Adrenal gland (tissue), 12 donors: Measurements from ENCODE around the gene TAC3. TPM values are rescaled to one million over a fixed set of nuclear protein-coding genes. Genes with fewer than 3 reads are reported as not detected.

Experiments
- DNase-seq, 7 donors: peaks; one replicate each; pipeline ENCODE4 v3.0.0-alpha.2; 2019 to 2020
- H3K27ac ChIP-seq, 5 donors: fragments of 200-600 bp; sonication (generic) in 4 of 5; 1 replicate in 3 of 5; 2 replicates in 2 of 5; pipeline versions ENCODE4 v1.5.1 to v1.8.0; 2016 to 2020; ENCODE audit warnings: mild to moderate bottlenecking in 1 of 5
- H3K27me3 ChIP-seq: fragments of 200-600 bp; 2 replicates; pipeline ENCODE4 v1.8.0; 2021
- H3K36me3 ChIP-seq, 2 donors: fragments of 200-600 bp; replicated peaks in 1 of 2; 1 replicate in 1 of 2; 2 replicates in 1 of 2; pipeline versions ENCODE4 v1.5.1 to v1.8.0; 2018 to 2022
- H3K4me1 ChIP-seq, 2 donors: fragments of 200-600 bp; replicated peaks in 1 of 2; 1 replicate in 1 of 2; 2 replicates in 1 of 2; pipeline versions ENCODE4 v1.5.1 to v1.8.0; 2018 to 2021
- H3K4me3 ChIP-seq, 4 donors: fragments of 200-600 bp; sonication (generic) in 3 of 4; one replicate each; pipeline ENCODE4 v1.5.1; 2016 to 2018
- H3K9me3 ChIP-seq, 3 donors: fragments of 200-600 bp; sonication (generic) in 1 of 3; replicated peaks in 1 of 3; 1 replicate in 2 of 3; 2 replicates in 1 of 3; pipeline versions ENCODE4 v1.5.1 to v1.8.0; 2016 to 2021
- CTCF ChIP-seq, 6 experiments: fragments of 450-650 bp in 4 of 6; fragments of 200-600 bp in 2 of 6; sonication (generic) in 1 of 6; IDR thresholded peaks; 1 replicate in 5 of 6; 2 replicates in 1 of 6; pipeline versions ENCODE4 v1.5.1 to v1.8.0; 2016 to 2021; ENCODE audit warnings: antibody characterized with exemption in 6 of 6, mild to moderate bottlenecking in 2 of 6, moderate library complexity in 1 of 6
- POLR2A ChIP-seq, 2 donors: fragments of 450-650 bp; IDR thresholded peaks; one replicate each; pipeline ENCODE4 v1.6.1; 2017; ENCODE audit warnings: antibody characterized with exemption in 2 of 2, mild to moderate bottlenecking in 2 of 2, moderate library complexity in 1 of 2
- WGBS, 4 donors: extraction: QIAGEN DNeasy Blood & Tissue Kit in 2 of 4; methylation state at CpG; one replicate each; pipeline versions ENCODE4 v1.1.5 to v1.1.7; 2013 to 2017; 5-methylcytosine and 5-hydroxymethylcytosine counted together
- intact Hi-C, 2 donors: fragments of 100-400 bp; cut with DNase I; formaldehyde crosslinking; loops; one replicate each; pipeline versions ENCODE4 v1.14.1 to v1.15.0; 2022 to 2023
- polyA plus RNA-seq, 3 donors: library from polyadenylated mRNA; stranded (reverse); fragments of 200-250 nt in 2 of 3; fragments of 350-450 nt in 1 of 3; fragmentation: Illumina TruSeq in 1 of 3; extraction: RNeasy Lipid Tissue Mini Kit (QIAGEN cat#74804) in 1 of 3; gene quantifications; one replicate each; pipeline ENCODE4 v1.2.3, GENCODE V29; 2013 to 2014
- total RNA-seq, 9 donors: library from RNA; depleted of rRNA in 4 of 9; stranded (reverse); fragments of >200 nt in 4 of 9; fragments of 120-200 nt in 1 of 9; fragmentation: NEBNext Ultra II Directional in 1 of 9; extraction: Animal tissue kit (Norgen Biotek cat#: 25700) in 1 of 9; gene quantifications; one replicate each; pipeline versions ENCODE4 v1.1.0 to v1.2.4, GENCODE V29; 2013 to 2023
- donor health status: healthy with polysubstance abuse.
- donor health status: Bipolar disorder and iron deficiency.
- donor health status: DM: yes; HTN: yes; CAD: no.
- donor health status: DM: no; HTN: no; CAD: no.
- donor health status: DM: no; HTN: no; CAD: no.
- donor health status: DM: yes; HTN: yes; CAD: no.

The TAC3 gene
- total and polyA plus RNA-seq, 12 donors = 0.39 to 1.1 (median 0.46) TPM; not detected in 9

- WGBS, 4 donors = 30 to 44% (median 38%) methylated on average over 9 to 13 of the region's 13 CpGs
- peaks cover 0 to 36% of the 10 kb centered on the region in 2 donors for H3K36me3 ChIP-seq
- peaks cover 8 to 24% of the 10 kb centered on the region in 2 donors for H3K4me1 ChIP-seq
- peak overlapping the region in 1 of 5 donors; percentile 0 for H3K27ac ChIP-seq
- intact Hi-C loops = loop anchor here in 1 of 2 donors (5.0 kb wide), 1 partner anchor 244 kb away; no protein-coding TSS in a partner anchor
- no peak overlapping the region for H3K4me3 ChIP-seq
- TF ChIP-seq POLR2A (IDR thresholded peaks at IDR 0.05) (no peak), CTCF (IDR thresholded peaks at IDR 0.05) (peak; percentile 58 to 83 (median 68))
- H3K27me3 ChIP-seq = no peaks in the 10 kb centered on the region
- peak; percentile 56 to 86 (median 66) for DNase-seq
- H3K9me3 ChIP-seq = no peaks in the 10 kb centered on the region
Observed at GRCh38 chr12:57001448-57001906, 14.9 kb downstream of the TAC3 start.

- DNase-seq = peak in 1 of 7 donors; percentile 14
- 33 to 79% (median 61%) methylated on average over 1 of the region's 1 CpG for WGBS, 4 donors
- H3K36me3 ChIP-seq = peaks cover 0 to 36% of the 10 kb centered on the region in 2 donors
Observed at GRCh38 chr12:57000393-57000792, 15.9 kb downstream of the TAC3 start.

GRCh38 chr12:56999456-56999855 is 16.9 kb downstream of the TAC3 start:
- WGBS, 4 donors = 84 to 96% (median 86%) methylated on average over 4 of the region's 4 CpGs
- H3K4me1 ChIP-seq = peaks cover 0 to 15% of the 10 kb centered on the region in 2 donors
- H3K27me3 ChIP-seq = no peaks in the 10 kb centered on the region
- H3K9me3 ChIP-seq = no peaks in the 10 kb centered on the region
- TF ChIP-seq POLR2A (IDR thresholded peaks at IDR 0.05) = no peak
- TF ChIP-seq CTCF (IDR thresholded peaks at IDR 0.05) = no peak
- no peak overlapping the region for H3K27ac ChIP-seq
- peaks cover 0 to 34% of the 10 kb centered on the region in 2 donors for H3K36me3 ChIP-seq
- no peak overlapping the region for H3K4me3 ChIP-seq
- peak in 1 of 7 donors; percentile 45 for DNase-seq
- intact Hi-C loops = no loop called here

More at GRCh38 chr12:57000393-57000792, 15.9 kb downstream of the TAC3 start:
- no peaks in the 10 kb centered on the region for H3K9me3 ChIP-seq
- TF ChIP-seq POLR2A (IDR thresholded peaks at IDR 0.05) (no peak), CTCF (IDR thresholded peaks at IDR 0.05) (no peak)
- no peak overlapping the region for H3K27ac ChIP-seq
- intact Hi-C loops = loop anchor here in 1 of 2 donors (5.0 kb wide), 1 partner anchor 243 kb away; no protein-coding TSS in a partner anchor
- H3K4me1 ChIP-seq = peaks cover 3 to 21% of the 10 kb centered on the region in 2 donors
- H3K27me3 ChIP-seq = no peaks in the 10 kb centered on the region
- no peak overlapping the region for H3K4me3 ChIP-seq

GRCh38 chr12:56998981-56999380 is 17.3 kb downstream of the TAC3 start:
- Histone ChIP-seq H3K9me3 (no peaks in the 10 kb centered on the region), H3K36me3 (peaks cover 0 to 29% of the 10 kb centered on the region in 2 donors), H3K4me3 (no peak overlapping the region), H3K27ac (no peak overlapping the region), H3K27me3 (no peaks in the 10 kb centered on the region), H3K4me1 (peaks cover 0 to 15% of the 10 kb centered on the region in 2 donors)
- TF ChIP-seq POLR2A (IDR thresholded peaks at IDR 0.05) = no peak
- TF ChIP-seq CTCF (IDR thresholded peaks at IDR 0.05) = no peak
- peak in 1 of 7 donors; percentile 53 for DNase-seq
- 64 to 78% (median 69%) methylated on average over 4 of the region's 4 CpGs for WGBS, 4 donors
- intact Hi-C loops = no loop called here
